Activated CD4-positive, alpha-beta T cell treated with anti-CD3 and anti-CD28 coated beads for 48 hours (primary cell): ENCODE results near the gene S100A10.
A peak's percentile ranks its signal among the peaks of the same experiment; 100 is the strongest.

ENCODE experiments used
- DNase-seq: peaks from one replicate; pipeline ENCODE4 v3.0.0-alpha.2; 2020

S100A10 gene, protein sequence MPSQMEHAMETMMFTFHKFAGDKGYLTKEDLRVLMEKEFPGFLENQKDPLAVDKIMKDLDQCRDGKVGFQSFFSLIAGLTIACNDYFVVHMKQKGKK

DNA sequence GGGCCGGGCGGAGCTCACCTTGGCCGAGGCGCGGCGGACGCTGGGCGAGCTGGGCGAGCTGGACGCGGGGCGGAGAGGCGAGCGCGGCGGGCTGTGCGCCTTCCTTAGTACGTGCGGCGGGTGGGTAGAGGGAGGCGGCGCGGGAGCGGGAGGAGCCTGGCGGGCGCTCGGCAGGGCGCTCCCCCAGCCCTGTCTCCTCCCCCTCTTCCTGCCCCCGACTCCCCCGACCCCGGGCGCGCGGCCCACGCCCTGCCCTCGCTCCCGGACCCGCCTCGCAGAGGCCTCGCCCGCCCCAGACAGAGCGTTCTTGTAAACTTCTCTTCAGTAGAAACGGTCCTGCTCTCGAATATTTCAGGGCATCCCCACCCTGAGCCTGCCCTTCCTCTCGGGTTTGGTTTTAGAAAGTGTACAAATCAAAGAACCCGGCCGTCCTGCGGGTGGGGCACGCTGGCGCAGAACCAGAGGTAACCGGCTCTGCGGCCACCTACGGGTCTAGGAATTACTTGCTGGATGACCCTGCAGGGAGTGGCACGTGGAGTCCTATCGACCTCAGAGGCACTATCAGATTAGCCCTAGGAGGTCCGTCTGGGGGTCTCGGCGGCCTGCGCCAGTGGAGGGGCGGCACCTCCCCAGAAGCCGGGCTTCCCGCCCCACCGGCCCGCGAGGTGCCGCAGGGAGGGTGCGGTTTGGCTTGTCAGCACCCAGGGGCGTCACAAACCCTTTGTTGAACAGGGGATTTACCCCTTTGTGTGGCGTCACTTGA, at the start of gene S100A10:
S100A10 (minus strand) TSS at position 126 of the 763 bp plus-strand sequence. CDS start 7,629 bp downstream, outside the sequence.
- DNase-seq: peak; percentile 72

DNA sequence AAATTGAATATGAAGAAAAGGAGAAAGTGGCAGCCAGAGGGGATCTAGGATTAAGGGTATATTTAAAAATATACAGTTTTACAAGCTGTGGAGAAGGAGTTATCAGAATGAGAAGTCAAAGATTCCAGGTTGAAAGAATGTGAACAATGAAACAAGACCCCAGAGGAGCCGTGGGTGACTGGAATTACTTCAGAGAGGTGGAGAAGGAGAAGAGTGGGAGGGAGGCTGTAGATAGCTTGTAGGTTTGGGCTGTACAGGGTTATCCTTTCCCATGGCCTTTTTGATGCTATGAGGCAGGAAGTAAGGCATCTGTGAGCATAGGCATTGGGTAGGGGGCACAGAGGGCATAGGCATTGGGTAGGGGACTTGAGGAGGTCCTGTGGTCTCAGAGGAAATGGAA, 48.4 kb upstream of the S100A10 start:
- no peak for DNase-seq

DNA sequence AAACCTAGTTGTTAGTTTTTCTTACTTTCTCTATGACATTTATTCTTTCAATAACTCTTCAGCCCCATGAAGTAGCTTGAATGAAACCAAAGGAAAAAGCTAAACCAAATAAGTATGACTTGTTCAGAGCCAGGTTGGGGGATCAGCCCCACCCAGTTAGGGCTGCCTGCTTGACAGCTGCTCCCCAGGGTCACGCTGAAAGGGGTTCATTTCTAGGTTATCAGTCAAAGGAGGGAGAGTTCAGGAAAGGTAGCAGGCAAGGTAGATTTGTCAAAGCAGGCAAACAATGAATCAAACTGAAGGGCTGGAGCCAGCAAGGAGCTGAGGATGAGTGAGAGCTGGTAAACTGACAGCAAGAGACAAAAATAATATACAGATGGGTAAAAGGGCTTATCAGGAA, 46.2 kb upstream of the S100A10 start:
- DNase-seq: no peak

DNA sequence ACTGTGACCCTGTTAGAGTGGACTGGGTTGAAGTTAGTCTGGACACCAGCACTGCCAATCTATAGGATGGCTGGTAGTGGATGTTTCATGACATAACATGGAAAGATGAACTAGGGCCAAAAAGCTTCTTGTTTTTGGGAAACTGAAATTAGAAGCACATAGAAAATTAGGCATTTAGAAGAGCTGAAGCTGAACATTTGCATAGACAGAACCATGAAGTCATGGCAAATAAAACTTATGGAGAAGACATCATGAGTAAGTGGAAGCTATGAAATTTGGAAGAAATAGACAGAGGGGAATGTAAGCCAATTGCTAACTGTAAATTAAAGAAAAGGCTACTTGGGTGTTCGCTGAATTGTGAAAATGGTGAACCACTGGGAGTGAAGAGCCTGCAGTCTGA, 45.8 kb upstream of the S100A10 start:
- DNase-seq: no peak

DNA sequence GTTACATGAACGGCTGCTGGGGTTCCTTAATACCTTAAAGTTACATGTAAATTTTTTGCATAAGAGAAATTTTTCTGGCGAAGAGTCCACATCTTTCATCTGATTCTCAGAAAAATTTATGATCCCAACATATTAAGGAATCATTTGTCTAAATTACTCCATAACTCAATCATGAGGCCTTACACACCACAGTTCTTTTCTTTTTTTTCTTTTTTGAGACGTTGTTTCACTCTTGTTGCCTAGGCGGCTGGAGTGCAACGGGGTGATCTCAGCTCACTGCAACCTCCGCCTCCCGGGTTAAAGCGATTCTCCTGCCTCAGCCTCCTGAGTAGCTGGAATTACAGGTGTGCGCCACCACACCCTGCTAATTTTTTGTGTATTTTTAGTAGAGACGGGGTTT, 45.2 kb upstream of the S100A10 start:
- DNase-seq: no peak

DNA sequence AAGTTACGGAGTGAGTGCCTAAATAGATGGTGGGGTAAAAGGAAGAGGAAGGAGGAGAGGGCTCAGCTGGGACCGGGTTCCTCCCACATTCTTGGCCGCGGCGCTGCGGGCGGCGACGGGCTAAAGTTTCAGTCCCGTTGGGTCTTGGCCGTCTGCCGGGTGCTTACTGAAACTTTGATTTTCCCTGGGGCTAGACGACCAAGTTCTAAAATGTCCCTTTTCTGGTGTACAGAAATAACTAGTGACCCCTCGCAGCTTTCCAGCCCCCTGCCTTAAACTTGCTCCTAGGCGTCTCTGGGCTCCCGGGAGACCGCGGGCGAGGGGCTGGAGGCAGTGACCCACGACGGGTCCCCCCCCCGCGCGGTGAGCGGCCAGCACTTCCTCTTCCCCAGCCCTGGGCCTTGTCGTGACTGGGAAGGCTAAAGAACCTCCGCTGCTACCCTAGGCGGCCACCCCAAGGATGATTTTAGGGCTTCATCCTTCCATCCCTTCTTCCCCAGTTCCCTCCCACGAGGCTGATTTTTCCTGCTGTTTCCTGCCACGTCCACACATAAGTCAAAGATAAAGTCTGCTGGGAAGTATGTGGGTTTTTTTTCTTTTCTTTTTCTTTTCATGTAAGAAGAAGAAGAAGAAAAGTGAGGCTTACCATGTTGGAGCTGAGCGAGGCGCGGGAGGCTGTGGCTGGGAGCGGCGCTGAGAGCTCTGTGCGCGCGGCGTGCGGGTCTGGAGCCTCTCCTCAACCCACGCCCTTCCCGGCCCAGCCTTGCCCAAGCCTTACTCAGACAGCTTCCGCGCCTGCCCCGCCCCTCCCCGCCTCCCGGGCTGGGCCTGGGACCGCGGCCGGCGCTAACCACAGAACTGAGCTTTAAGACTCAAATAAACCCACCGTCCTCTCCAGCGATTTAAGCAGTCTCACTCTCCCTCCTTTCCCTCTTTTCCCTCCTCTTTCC, 42.9 kb upstream of the S100A10 start, which contains the start of gene S100A11:
S100A11 (minus strand) TSS at position 738 of the 950 bp plus-strand sequence; CDS start at position 649, 89 bp downstream.
- DNase-seq: peak; percentile 90

DNA sequence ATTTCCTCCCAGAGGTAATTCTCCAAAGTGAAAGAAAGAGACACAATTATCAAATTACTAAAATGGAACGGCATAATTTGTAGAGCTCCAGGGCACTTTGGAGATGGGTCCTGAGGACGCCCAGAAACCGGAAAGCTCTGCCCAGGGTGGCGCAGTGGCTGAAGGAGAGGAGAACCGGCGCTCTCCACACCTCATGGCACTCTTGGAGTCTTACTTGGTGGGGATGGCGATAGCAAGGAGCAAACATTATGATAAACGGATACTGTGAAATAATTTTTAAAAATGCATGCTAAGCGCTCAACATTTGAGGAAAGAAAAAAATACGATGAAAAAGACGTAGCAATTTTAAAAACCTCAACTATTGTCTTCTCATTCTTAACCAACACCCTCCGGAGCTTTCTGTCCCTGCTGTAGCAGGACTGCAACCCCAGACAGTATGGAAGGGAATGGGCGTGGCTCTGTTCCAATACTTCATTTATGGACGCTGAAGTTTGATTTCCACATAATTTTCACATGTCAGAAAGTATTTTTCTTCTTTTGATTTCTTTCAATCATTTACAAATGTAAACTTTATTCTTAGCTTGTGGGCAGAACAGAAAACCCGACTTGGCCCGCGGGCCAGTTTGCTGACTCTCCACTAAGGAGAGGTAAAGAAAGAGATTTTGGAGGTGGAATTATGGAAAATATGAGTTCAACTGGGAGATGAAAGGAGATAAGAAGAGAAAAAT, 42.0 kb upstream of the S100A10 start:
- peak; percentile 29 for DNase-seq

DNA sequence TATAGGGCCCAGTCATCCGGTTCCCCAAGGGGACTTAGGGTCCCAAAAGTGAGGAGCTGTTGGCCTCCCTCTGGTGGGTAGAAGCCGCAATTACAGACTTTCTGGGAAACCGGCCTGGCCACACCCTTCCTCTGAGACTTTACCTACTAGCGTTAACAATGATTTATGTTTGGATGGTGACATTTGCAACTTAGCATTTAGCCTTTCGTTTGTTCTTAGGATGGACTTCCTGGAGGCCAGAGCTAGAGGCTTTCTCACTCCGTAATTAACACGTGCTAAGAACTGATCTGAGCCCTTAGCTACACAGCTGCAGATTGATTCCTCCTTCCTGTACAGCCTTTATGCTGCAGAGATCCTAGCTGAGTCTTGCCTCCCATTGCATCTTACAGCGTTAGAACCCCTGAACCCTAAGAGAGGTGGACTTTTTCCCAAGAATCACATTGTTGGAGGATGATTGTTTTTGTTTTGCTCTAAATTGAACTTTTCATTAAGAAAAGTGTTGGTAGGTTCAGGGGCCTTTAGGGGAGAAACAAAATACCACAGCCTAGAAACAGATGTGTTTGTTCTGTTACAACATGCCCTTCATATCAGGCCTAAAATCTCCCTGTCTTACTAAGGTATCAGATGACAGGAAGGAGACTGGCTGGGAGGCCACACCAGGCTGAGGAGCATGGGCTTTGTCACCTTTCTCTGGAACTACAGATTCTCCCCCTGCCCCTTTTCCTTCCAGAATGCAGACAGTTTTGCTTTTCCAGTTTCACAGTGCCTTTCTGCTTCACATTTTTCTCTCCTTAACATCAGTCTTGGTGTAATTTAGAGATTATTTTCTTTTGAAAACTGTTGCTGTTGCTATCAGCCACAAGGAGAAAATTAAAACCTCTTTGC, 41.2 kb upstream of the S100A10 start:
- DNase-seq: peak; percentile 80

DNA sequence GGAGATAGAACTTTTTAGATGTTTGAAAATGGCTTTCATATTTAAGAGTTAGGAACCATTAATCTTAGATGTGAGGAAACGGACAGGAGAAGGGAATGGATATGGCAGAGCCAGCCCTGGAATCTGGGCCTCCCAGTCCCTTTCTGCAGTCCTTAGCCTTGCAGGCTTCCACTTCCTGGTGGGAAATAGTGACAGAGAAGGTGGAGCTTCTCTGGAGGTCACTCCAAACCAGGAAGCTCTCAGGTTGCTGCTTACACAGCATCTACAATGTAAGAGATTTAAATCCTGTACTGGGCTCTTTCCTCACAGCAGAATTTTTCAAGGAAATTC, 40.6 kb upstream of the S100A10 start:
- no peak for DNase-seq

DNA sequence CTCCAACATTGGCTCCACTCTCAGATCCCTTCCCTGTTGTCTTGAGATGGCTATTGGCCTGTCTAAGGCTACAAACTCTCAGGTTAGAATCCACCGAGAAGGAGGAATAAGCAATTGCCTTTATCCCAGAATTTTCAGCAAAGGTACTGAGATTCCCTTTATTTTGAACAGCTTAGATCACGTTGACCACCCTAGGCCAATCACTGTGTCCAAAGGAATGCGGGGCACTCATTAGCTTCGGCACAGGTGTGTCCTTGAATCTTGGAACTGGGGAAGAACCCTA, 36.2 kb upstream of the S100A10 start:
- DNase-seq: no peak

DNA sequence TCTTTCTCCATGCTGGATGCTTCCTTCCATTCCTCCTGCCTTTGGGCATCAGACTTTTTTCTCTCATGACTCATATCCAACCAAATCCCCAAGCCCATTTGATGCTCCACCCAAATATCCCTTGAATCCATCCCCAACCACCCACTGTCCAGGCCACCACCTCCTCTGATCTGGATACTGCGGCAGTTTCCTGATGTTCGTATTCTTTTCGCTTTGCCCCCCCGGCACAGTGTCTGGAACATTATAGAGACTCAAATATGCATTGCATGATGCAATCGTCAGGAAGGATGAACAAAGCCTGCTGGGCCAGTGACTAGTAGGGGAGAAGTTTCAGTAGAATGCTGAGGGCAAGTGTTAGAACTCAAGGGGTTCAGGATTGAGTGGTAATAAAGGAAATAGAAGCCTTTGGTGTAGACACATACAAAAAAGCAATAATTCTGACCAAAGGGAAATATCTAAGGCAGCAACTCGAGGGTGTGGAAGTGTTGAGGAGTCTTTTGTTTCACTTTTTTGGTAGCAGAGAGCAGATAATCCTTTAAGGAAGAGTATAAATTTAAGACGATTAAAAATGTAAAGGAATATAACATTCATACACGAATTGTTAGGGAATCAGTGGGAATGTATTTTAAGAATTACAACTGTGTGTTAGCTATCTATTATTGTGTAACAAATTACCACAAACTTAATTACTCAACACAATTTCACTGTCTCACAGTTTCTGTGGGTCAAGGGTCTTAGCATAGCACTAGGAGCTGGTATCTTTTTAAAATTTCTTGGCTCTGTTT, 35.7 kb upstream of the S100A10 start:
- peak; percentile 51 for DNase-seq

DNA sequence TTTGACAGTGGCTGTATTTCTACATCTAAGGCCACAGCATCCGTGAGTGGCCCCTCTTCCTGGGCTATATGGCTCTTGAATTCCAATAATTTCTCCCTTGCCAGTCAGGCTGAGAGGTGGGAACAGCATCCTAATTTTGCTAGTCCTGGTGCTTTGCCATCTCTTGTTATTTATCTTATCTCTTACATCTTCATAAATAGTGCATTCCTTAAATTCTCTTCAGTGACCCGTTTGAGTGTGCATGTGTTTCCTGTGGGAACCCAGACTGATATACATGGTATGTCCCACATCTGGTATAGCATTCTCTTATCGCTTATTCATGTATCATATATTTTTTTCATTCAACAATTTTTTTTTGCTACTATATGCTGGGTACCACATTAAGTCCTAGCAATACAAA, 33.2 kb upstream of the S100A10 start:
- no peak for DNase-seq

DNA sequence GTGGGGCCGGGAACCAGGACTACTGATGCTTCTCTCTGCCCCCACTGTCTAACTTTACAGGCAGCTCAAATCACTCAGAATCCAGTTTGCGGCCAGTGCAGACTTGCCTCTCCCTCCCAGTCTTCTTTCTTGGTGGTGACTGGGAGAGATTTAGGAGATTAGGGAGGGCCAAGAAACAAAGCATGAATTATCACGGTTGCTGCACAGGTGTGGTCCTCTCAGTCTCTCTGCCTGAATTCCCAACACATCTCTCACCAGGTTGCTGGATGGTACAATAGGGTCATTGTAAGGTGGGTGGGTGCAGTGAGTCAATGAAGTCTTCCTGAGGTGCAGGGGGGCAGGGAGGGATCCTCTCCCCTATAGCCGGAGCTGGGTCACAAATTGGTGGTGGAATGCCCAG, 30.6 kb upstream of the S100A10 start:
- DNase-seq: no peak

DNA sequence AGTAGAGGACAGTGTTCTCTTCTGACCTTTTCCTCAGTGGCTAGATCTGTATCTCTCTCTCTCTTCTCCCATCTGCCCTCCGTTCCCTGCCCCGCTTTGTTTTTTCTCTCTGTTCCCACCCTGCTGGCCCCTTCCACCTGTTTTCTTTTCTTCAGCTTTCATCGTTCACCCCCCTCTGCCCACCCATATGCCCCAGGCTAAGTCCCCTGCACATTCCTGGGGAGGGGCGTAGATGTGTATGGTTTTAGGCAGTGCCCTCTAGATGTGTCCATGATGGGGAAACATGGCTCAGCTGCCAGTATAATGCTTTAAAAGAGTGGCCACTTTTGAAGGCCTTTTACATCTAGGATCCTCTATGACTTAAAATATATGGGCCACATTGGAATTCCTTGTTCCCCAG, 29.6 kb upstream of the S100A10 start:
- DNase-seq: no peak

DNA sequence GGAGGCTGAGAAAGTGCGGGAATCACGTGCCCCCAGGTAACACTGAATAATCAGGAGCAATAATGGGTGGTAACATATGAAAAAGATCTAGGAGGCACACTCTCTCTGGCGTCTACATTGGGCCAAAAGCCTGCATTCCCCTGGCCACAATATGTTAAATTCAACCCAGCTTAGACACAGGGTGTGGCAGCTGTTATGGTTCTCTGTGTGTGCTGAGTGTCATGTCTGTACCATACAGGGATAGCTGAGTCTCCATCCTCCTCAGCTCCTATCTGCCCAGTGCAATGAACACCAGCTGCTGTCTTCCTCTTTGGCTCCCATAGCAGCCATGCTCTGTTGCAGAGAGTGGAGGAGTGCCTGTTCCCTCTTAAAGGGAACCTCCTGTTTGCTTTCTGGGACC, 28.8 kb upstream of the S100A10 start:
- no peak for DNase-seq

DNA sequence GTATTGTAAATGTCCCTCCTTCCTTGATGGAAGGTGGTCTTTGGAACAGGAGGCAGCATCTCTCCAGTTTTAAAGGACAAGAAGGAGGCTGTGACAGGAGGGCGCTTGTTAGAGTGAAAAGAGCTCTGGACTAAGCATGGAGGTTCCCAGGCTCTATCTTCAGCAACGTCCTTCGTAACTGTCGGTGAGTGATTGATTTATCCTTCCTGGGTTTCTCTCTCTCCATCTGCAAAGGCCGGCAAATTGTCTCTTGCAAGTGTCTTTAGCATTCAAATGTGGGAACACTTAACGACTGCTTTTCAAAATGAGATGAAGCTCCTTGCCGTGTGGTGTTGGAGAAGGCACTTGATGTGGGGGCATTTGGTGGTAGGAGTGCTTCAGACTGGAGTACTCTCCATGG, 27.9 kb upstream of the S100A10 start:
- no peak for DNase-seq

DNA sequence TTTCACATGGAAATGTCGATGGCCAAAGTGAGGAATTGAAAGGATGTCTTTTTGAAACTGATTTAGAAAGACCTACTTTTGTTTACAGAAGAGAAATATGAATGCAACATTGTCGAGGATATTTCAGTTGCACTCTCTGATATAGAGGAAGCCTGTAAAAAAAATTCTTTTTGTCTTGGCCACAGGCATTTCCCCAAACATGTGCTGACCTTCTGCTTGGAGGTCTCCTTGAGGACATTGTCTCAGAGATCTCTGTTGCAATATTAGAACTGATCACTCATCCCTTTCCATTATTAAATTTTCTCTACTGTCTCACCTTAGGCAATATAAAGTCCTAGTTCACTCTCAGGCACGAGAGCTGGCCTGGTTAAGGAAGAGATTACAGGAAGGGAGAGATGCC, 27.2 kb upstream of the S100A10 start:
- no peak for DNase-seq

DNA sequence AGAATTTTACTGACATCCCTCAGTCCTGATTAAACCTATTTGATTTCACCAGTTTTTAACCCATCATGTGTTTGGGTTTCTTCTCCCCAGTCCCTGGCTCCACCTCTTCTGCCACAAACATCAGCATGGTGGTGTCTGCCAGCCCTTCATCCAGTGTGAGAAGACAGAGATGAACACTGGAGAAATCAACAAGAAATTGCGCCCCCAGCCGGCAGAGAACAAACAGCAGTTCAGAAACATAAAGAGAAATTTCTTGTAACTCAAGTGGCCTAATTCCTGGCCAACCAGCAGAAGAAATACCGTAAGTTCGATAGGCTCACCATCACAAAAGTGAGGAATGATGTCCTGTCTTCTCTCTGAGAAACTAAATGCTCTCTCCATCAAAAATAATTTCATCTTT, 24.9 kb upstream of the S100A10 start:
- peak; percentile 65 for DNase-seq

DNA sequence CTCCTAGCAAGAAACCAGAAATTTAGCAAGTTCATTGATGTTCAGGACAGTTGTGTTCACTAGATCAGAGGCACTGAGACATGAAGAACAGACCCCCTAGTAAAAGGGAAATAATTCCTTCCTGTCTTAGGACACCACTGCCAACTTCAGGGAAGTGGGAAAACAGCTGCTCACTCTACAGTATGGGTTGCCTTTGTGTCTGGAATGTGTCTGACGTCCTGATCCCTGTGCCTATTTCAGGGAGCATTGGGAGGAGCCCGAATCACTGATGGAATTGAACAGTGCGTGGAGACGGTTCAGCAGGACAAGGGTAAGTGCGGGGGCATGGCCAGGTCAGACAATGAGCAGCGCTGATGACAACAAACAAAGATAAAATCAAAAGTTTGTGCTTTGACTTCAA, 22.1 kb upstream of the S100A10 start:
- DNase-seq: no peak

DNA sequence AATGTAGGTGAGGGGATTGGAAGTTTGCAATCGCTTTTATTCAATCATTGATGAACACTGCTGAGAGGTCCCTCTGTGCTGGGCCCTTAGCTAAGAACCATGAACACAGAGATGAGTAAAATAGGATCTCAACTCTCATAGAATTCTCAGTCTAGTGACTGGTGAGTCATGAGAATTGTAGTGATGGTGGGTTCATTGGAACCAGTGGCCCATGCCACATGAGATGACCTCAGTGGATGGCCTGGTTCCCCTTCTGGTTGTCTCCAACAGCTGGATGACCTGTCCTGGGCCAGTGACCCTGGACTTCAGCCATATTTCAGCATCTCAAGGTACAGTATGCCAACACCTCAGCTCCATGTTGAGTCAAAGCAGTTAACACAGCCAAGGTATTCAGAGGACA, 21.3 kb upstream of the S100A10 start:
- DNase-seq: no peak

DNA sequence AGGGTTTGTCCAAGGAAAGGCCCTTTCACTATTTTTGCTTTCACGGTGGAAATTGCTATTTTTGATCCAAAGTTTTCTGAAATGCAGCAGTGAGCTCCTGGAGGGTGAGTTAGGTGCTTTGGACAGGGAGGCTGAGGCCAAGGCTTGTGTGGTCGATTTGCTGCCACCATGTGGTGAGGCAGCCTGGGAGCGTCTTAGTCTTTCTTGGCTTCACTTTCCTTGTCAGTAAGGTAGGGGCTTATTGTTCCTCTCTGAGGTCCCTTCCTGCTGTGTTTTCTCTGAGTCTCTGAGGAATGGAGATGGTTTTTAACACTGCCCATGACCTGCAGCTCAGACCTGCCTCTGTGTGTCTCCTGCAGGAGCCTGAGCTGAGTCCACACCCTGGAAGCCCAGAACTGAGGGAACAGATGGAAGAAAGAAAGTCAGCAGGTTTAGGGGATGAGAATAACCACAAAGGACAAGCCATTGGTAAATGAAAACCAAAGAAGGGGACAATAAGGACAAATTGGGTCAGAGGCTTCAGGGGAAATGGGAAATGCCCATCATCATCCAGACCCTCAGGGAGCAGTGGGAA, 20.1 kb upstream of the S100A10 start:
- peak; percentile 65 for DNase-seq
